ENCODE measurements around the gene TEX2. TPM values are rescaled to one million over a fixed set of nuclear protein-coding genes. Genes with fewer than 3 reads are reported as not detected.
A peak's percentile ranks its signal among the peaks of the same experiment; 100 is the strongest.
"Not testable (repeated sequence)": the region's sequence is repeated elsewhere in the genome, so short reads cannot be mapped to it uniquely, and the experiment has no call there.

Gene TEX2
- total RNA-seq, 1 donor from 2014 or later: 34.9 TPM

- no peak for DNase-seq
These were observed 84.8 kb downstream of the TEX2 start for GRCh38 chr17:64178011-64178825.

GRCh38 chr17:64177311-64178010, 85.6 kb downstream of the TEX2 start:
- no peak for DNase-seq

DNA sequence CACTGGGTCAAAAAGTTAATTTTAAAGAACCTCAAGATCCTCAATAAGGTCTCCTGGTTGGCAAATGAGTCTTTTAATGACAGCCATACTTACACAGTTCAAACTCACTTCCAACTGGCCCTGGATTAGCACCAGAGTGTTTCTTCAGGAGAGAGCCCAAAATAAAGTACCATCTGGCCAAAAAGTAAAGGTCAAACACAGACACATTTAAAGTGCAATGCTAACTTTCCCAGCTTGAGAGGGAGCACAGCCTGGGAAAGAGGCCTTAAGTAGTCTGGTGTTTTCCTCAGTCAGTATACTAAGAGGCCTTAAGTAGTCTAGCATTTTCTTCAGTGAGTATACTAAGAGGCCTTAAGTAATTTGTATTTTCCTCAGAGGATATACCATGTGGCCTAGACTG, 86.5 kb downstream of the TEX2 start:
- no peak for DNase-seq

- peak; percentile 74 for DNase-seq
These were observed 88.2 kb downstream of the TEX2 start for GRCh38 chr17:64174686-64175456.

DNA sequence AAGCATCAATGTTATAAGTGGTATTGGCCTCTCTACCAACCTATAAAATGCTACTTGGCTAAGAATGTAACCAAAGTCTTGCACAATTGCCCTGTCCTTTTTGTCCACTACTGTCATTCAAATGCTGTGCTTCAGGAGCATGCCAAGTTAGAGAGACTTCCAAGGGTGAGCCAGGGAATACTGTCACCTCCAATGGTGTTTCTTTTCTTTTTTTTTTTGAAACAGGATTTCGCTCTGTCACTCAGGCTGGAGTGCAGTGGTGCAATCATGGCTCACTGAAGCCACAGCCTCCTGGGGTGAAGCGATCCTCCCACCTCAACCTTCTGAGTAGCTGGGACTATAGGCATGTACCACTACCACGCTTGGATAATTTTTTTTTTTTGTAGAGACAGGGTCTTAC, 89.4 kb downstream of the TEX2 start:
- no peak for DNase-seq

DNA sequence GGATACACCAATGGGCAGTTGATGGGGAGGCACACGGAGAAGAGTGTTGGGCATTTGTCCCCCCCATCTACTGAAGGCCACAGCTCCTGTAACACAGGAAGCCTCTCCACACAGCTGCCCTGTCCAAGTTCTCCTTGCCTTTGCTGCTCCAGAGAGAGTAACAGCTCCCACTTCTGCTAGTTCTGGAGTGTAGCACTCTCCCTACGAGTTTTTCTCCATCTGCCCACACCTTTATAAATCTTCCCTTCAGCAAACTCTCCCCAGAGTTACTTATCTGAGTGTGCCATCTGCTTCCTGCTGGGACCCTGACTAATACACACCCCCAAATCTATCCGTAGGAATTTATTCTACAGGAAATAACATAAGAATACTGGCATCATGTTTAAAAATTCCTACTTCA, 90.5 kb downstream of the TEX2 start:
- peak; percentile 95 for DNase-seq

DNA sequence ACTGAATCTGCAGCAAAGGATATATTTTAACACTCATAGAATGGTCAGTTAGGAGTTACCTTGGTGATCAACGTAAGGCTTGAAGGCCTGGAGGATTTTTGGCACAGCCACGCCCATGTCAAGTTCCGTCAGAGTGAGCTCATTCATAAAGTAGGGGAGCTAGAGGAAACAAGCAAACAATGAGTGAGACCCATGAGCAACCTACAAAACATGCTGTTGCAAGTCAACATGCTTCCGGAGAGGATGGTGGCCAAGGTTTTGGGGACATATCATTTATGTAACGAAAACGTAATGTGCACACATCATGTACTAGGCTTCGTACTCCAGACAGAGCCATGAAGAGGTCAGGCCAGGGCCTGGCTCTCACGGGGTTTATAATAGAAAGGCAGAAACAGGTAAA, 92.0 kb downstream of the TEX2 start:
- DNase-seq: peak; percentile 92

DNA sequence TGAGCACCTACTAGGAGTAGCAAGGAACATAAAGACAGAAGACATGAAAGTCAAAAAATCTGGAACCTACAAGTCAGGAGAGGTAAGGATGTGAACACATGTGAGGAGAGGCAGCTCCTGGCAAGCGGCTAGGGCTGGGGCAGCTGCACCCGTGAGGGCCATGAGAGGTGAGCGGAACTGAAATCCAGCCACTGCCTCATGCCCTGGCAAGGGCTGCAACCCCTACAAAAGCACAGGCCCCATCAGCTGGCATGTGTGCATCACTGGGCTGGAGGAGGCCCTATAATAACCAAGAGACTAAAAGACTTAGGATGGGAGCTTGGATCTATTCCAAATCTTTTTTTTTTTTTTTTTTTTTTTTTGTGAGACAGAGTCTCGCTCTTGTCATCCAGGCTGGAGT, 92.8 kb downstream of the TEX2 start:
- DNase-seq: no peak

GRCh38 chr17:64167666-64168065, 95.4 kb downstream of the TEX2 start:
- DNase-seq: not testable (repeated sequence)

DNA sequence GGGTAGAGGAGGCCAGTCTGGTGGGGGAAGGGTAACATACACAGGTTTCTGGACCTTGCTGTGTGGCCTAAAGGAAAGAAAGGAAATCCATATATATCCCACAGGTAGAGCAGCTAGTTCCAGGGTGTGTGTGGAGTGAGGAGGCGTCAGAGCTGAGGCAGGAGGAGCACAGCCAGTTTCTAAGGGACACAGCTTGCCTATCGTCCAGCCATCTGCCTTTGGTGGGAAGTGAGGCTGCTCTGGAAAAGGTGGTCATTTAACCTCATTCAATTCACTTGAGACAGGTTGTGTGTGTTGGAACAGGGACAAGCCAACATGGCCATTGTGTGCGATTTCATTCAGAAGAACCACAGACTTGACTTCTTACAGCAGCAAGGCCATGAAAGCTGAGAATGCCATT, 96.2 kb downstream of the TEX2 start:
- DNase-seq: no peak

DNA sequence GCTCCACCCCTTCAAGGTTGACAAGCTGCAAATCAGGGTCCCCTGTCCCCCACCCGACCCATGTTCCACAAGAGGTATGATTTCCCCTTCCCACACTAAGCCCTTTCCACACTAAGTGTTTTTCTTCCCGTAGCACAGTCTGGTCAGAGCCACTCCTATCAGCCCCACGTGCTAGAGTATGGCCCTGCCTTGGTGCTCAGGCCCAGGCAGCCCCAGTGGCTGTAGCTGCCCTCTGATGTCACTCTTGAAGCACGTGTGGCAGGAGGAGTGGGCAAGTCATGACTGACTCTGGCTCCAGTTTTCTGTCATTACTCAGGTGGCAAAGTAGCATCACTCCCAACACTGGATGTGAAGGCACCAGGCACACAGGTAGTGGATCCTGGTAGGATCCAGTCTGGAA, 97.7 kb downstream of the TEX2 start:
- DNase-seq: no peak

DNA sequence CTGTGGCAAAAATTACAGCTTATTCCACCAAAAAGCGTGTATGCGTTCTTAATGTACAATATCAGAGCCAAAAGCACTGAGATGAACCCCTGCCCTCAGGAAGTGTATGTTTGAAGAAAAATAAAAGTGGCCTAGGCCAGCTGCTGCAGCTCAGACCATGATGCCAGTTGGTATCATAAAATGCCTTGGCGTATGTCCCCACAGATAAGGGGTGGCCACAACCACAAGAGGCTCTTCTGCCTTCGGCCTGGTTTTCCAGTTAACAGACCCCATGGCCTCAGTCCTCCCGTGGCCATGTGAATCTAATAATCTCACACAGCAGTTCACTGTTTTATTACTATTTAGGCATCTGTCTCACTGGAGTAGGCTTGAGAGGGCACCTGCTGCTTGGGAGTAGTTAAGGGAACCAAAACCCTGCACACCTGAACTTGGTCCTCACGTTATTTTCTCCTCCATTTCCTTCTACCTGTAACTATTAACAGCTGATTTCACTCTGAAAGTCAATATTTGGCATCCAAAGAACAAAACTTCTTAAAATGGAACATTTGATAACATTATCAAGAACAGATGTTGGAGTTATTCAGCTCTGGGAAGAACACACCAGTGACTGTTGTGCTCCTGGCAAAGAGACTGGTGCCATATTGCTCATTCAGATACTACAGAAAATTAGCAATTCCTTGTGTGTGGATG, 98.3 kb downstream of the TEX2 start:
- DNase-seq: no peak

GRCh38 chr17:64163468-64163867, 99.6 kb downstream of the TEX2 start:
- DNase-seq: no peak

GRCh38 chr17:64162554-64162953, 100.5 kb downstream of the TEX2 start:
- no peak for DNase-seq

DNA sequence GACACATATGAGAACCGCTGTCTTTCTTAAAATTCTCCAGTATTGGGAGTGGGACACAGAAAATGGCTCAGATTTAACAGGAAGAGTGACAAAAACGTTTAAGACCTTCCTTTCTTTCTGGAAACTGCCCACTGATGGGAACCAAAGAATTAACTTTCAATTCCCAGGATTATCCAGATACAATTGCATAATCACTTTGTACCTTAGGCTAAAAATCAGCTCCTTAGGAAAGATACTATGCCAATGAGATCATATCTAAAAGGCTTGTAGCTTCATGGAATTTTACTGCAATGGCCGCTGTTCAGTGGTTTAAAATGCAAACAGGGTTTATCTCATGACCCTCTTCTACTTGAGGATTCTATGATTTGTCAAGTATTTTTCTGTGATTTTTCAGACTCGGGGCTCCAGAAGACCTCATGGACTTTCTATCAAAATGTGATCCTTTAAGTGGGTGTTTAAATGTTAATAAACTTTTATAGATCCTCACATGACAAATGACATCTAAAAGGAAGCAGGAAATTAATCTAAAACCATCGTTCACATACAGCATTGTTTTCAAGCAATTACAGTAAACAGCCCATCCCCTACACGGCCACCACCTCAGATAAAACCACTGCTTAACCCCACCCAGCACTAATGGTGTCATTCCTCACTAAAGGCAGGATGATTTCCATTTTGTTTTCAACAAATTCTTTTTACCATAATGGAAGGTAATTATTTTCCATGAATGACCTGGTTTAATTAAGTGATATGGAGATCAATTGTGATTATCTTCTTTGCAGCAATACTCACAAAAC, 101.5 kb downstream of the TEX2 start:
- no peak for DNase-seq

- DNase-seq: no peak
These were observed 102.7 kb downstream of the TEX2 start for GRCh38 chr17:64160378-64160777.

DNA sequence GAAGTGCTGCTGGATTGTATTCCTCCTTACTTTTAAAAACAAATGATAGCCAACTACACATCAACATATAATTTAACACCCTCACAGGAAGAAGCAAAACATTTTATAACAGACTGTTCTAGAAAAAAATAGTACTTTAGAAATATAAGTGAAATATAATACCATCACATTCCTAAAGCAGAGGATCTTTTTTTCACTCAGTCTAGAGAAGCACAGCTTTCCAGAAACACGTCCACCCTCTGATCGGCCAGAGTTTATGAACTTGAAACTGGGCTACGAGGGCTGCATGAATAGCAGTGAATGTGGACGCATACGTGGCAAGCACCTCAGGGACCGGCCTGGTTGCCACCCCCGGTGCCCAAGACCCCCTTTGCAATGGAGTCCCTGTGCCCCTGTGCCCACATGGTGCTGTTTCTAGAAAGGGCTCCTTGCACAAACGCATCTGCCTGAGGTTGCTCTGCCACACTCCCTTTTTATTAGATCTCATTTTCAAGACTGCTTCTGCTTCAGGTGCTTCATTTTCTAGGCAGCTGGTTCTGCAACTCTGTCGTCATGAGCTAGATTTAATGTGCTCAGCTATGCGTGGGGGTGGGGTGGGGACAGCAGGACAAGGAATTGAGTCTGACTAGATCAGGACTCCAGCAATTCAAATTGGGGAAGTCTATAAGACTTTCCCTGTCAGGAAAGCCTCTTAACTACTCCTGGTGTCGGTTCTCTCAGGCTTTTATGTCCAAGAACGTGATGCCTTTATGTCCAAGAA, 104.0 kb downstream of the TEX2 start:
- no peak for DNase-seq

- no peak for DNase-seq
These were observed 104.7 kb downstream of the TEX2 start for GRCh38 chr17:64158406-64158805.

- no peak for DNase-seq
These were observed 105.3 kb downstream of the TEX2 start for GRCh38 chr17:64157669-64158180.

- DNase-seq: no peak
These were observed 106.4 kb downstream of the TEX2 start for GRCh38 chr17:64156670-64157069.
